Anterior cingulate cortex (tissue), 58 donors: Measurements from ENCODE around the gene PDLIM1.

Source experiments
- DNase-seq, 58 donors: peaks; one replicate each; lab custom pipeline; 2025; lab: John Stamatoyannopoulos, UW

The PDLIM1 gene

DNA sequence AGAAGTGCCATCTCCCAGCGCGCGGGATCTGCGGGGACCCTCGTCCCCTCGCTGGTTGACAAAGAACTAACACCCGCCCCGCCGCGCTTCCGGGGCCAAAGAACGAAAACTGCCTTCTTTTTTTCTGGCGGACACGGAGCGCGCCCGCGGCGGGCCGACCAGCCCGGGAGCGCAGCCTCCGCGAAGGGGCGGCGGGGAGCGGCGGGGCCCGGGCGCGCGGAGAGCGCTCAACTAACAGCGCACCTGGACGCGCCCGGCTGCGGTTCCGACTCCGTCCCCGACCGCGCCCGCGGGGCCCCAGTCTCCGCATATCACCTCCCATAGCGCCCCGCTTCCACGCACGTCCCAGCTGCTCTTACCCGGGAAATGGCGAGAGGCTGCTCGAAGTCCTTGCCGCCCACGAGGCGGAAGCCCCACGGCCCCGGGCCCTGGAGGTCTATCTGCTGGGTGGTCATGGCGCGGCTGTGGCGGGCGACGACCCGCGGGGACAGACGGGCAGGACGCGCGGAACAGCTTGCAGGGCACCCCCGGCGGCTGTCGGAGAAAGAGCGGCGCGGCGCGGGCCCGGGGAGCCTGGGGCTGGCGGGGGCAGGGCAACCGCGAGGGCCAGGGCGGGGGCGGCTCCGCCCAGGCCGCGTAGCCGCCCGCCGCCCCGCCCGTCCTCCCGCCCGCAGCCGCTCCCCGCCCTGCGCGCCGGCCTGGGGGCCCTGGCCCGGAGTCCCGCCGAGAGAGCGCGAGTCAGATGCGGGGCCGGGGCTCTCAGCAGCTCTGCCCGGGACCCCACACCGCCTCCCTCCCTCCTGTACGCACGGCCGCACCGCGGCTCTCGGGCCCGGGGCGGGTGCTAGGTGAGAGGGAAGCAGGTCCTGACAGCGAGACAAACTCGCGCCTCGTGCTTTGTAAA is at the start of gene PDLIM1:
TSS of gene PDLIM1 (minus strand) at position 543 of the 904 bp plus-strand sequence. CDS start at position 455, 88 bp downstream.
- DNase-seq: no peak

DNA sequence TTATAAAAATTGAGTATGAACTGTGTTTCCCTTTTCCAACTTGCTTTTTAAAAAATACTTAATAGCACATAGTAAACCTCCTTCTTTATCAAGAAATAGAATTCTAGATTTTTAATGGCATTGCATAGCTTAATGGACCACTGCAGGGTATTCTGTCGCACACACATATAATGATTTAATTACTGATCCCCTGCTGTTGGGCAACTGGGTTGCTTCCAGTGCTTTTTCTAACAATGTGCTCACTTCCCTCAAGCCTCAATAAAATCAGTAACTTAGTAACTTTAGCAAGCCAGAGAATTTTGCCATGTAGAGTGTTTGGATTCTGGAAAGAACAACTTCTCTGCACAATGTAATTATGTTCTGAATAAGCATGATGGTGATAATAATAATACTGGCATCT is 49.1 kb upstream of the PDLIM1 start:
- no peak for DNase-seq

- DNase-seq: peak in 1 of 58 donors; percentile 15
Measured at GRCh38 chr10:95337423-95338160, 46.8 kb upstream of the PDLIM1 start.

- no peak for DNase-seq
Measured at GRCh38 chr10:95336702-95337101, 45.9 kb upstream of the PDLIM1 start.

GRCh38 chr10:95335933-95336699 is 45.3 kb upstream of the PDLIM1 start:
- no peak for DNase-seq

- DNase-seq: no peak
Measured at GRCh38 chr10:95334805-95335144, 44.0 kb upstream of the PDLIM1 start.

DNA sequence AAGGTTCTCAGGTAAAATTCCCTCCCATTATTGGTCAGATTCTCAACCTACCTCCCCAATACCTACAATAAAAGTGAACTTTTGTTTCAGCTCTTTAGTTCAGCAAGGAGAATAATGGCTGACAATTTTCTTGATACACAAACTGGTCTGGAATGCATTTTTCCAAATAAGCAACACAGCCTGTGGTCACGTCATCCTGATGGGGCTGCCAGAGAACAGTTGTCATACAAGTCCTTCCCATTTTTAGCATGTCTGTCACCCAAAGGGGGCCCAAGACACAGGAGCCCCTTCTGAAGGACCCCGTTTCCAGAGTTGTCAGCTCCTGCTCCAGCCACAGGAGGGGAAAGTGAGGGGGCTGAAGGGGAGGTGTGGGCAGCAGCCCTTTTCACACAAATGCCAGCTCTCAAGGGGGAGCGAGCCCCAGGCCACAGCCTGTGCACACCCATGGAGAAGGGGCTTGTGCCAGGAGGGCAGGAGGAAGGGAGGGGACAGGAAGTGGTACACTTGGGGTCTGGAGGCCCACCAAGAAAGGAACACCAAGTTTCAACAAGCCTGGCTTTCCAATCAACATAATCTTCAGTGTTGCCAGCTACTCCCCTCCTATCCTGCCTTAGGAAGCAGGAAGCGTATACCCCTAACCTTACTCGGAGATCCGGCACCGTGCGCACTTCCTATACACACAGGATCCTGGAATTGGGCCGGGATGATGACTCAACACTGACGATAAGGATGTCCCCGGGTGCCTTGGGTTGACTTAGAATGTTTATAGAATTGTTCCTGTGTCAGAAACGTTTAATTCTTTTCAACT is 43.4 kb upstream of the PDLIM1 start:
- DNase-seq: peak in 3 of 58 donors; percentile 8 to 10 (median 9)

GRCh38 chr10:95332666-95333249 is 42.0 kb upstream of the PDLIM1 start:
- DNase-seq: no peak

- DNase-seq: no peak
Measured at GRCh38 chr10:95331596-95332130, 40.9 kb upstream of the PDLIM1 start.

GRCh38 chr10:95330966-95331453 is 40.2 kb upstream of the PDLIM1 start:
- DNase-seq: no peak

DNA sequence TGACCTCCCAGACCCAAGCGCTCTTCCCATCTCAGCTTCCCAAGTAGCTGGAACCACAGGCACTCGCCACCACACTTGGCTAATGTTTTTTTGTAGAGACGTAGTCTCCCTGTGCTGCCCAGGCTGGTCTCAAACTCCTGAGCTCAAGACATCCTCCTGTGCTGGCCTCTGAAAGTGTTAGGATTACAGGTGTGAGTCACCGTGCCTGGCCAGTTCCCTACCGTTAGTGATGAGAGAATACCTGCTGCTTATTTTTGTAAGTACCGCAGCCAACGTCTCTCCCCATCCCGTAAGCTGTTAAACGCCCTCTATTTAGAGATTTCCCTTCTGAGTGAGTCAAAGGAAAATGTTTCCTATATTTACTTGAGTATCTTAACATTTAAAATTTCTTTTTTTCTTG is 38.5 kb upstream of the PDLIM1 start:
- DNase-seq: no peak

DNA sequence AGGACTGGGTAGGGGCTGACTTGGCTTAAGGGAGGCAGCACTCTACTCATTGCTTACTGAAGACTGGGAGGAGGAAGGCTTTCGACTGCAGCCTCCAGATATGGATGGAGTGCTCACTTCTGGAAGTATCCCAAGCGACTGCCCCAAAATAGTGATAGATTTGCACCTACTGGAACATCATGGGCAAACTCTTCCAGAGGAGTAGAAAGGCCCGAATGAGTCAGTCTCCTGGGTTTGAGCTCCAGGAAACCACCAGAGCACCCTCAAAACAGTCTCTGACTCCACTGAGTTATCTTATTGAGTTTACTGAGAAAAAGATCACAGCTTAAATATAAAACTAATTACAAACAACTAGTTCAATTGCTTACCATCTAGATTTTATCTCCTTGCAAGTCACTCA is 37.2 kb upstream of the PDLIM1 start:
- peak in 1 of 58 donors; percentile 11 for DNase-seq

DNA sequence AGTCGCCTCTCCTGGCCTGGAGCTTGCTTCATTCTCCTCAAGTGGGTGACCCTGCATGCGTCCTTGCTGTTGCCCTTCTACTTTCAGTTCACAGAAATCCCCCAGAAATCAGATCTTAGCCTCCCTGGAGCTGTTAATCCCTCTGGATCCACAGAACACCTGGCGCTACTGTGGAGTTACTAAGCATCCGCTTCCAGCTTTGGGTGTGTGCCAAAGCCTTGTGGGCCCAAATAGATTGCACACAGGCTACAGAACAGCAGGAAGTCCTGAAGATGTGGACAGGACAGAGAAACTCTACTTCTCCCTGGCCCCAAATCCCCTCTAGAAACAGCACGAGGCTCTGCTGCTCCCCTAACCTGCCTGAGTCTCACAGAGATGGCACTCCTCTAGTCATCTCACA is 36.6 kb upstream of the PDLIM1 start:
- DNase-seq: peak in 3 of 58 donors; percentile 2 to 10 (median 7)

GRCh38 chr10:95326396-95326795 is 35.6 kb upstream of the PDLIM1 start:
- DNase-seq: no peak

DNA sequence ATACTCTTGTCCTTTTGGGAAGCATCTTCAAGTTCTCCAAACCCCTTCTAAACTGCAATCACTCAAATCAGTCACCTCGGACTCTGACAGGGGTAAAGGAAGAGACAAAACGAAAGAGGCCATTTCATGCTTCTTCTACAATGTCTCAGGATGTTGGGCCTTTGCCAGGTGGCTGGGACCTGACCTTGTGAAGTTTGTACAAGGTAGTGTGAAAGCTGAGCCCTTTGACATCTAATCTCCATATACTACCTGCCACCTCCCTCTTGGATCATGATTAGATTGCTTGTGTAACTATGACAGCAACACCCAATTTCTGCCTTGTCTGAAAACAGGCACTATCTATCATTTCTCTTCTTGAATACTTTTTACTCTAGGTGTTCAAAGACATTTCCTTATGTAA is 35.1 kb upstream of the PDLIM1 start:
- DNase-seq: no peak

DNA sequence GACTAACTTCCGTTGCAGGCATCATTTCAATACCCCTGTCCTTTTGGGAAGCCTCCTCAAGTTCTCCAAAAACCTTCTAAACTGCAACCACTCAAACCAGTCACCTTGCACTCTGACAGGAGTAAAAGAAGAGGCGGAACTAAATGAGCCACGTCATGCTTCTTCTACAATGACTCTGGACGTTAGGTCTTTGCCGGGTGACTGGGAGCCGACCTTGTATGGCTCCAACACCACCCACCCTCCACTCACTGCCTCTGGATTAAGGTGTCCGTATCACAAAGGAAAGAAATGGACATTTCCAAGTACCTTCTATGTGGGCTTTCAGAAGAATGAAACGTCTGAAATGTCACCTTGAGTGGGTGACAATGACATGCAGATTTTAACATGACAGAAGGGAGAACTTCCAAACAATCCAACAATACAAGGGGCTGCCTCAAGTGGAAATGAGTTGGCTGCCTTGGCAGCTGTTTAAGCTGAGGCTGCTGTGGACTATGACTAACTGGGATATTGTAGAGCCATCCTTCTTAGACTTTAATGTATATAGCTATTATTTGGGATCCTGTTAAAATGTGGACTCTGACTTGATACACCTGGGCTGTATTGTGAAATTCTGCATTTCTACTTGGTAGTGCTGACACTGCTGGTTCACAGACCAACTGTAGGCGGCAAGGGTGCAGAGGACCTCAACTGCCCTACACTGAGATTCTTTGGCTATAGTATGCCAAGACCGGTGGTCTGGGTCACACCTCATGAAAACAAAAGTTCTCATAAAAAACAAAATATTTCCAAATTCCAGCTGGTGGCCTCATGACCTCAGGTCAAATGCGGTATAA is 33.8 kb upstream of the PDLIM1 start:
- DNase-seq: no peak

DNA sequence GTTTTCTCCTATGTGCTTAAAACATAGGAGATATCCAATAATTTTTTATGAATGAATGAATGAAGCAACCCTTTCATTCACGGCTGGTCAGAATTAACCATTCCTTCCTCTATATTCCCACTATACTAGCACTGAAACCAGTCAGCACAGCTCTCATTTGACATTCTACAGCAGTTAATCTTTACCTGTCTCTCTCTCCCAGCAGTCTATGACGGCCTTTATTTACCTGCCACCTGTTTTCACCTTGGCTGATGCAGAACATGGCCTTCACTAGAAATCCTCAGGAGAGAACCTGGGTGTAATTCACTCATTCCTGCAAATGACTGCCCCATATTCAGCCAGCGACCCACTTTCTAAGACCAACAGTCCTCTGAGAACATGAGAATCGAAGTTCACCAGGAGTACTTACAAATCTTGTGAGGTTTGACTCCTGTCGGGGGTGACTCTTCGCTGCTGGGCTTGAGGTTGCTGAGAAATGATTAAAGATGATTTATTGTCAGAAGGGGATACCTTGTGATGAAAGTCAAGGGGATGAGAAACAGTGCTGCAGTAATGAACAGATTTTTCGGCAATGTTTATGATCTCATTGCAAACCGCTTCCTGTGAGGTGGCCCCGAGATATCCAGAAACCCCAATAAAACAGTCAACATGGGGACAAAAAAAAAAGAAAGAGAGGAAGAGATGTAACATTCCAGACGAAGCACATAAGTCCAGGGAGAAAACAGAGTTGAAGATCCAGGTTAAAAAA is 30.9 kb upstream of the PDLIM1 start:
- no peak for DNase-seq

DNA sequence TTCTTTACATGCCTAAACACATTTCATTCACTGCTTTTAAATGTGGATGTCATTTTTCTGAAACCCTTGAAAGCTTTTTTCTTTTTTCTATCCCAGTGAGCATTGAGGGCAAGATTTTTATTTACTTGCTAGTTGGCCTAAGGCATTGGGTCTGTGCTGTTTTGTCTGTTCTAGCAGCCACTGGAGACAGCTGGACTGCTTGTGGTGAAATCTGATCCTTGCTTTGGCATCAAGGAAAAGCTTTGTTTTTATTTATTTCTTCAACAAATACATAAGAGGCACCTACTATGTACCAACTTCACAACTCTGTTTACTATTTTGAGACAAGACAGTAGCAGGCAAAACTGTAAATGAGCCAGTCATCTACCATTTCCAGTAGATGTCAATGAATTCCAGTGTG is 28.4 kb upstream of the PDLIM1 start:
- DNase-seq: no peak
